ENCODE results near the gene PRKG1.

The PRKG1 gene

DNA sequence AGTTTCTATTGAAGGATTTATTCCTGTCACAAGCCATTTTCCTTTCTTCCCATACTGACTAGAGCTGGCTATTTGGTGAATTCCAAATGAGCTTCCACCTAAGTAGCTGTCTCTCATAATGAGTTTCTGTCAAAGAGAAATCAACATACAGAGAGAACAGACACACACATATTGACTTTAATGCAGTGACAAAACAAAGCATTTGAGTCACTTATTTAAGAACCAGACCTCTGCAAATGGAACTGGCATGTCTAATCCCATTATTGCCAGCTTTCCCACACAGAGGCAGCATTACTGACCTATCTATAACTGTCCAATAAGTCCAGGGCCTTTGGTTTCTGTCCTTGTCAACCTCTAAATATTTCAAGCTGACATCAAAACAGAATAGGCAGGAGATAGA lies 804.4 kb downstream of the PRKG1 start:
- FAIRE-seq (no peak), DNase-seq (ENCODE audit: insufficient read length) (no peak)
- TF ChIP-seq POLR2AphosphoS5 (IDR thresholded peaks at IDR 0.05; ENCODE audit: low read depth, low read length) (no peak), POLR2A (IDR thresholded peaks at IDR 0.05; ENCODE audit: low read depth, low read length) (no peak), TAF1 (IDR thresholded peaks at IDR 0.05; ENCODE audit: borderline replicate concordance, low read depth, low read length) (no peak)

- FAIRE-seq (peak; percentile 70), DNase-seq (ENCODE audit: insufficient read length) (no peak)
- no peak for TF ChIP-seq POLR2A (IDR thresholded peaks at IDR 0.05; ENCODE audit: low read depth, low read length)
- no peak for TF ChIP-seq POLR2AphosphoS5 (IDR thresholded peaks at IDR 0.05; ENCODE audit: low read depth, low read length)
- no peak for TF ChIP-seq TAF1 (IDR thresholded peaks at IDR 0.05; ENCODE audit: borderline replicate concordance, low read depth, low read length)
Measured at GRCh38 chr10:51879238-51879637, 805.0 kb downstream of the PRKG1 start.

DNA sequence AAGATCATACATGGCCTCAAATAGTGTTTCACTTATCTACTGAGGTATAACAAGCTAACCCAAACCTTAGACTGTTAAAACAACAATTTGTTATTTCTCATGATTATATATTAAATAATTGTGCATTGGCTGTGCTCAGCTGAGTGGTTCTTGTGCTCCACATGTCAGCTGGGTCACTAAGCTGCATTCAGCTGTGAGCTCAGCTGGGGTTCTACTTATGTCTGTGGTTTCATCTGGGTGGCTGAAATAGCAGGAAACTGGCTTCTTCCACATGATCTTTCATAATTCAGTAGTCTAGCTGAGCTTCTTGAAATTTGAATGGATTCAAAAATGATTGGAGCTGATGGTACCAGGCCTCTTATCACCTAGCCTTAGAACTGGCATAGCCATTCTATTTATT lies 806.9 kb downstream of the PRKG1 start:
- FAIRE-seq: no peak
- DNase-seq (ENCODE audit: insufficient read length): no peak
- TF ChIP-seq POLR2A (IDR thresholded peaks at IDR 0.05; ENCODE audit: low read depth, low read length): no peak
- TF ChIP-seq TAF1 (IDR thresholded peaks at IDR 0.05; ENCODE audit: borderline replicate concordance, low read depth, low read length): no peak
- no peak for TF ChIP-seq POLR2AphosphoS5 (IDR thresholded peaks at IDR 0.05; ENCODE audit: low read depth, low read length)

- TF ChIP-seq POLR2AphosphoS5 (IDR thresholded peaks at IDR 0.05; ENCODE audit: low read depth, low read length): no peak
- no peak for TF ChIP-seq POLR2A (IDR thresholded peaks at IDR 0.05; ENCODE audit: low read depth, low read length)
- TF ChIP-seq TAF1 (IDR thresholded peaks at IDR 0.05; ENCODE audit: borderline replicate concordance, low read depth, low read length): no peak
- DNase-seq (ENCODE audit: insufficient read length) (no peak), FAIRE-seq (no peak)
Measured at GRCh38 chr10:51886438-51887068, 812.3 kb downstream of the PRKG1 start.

DNA sequence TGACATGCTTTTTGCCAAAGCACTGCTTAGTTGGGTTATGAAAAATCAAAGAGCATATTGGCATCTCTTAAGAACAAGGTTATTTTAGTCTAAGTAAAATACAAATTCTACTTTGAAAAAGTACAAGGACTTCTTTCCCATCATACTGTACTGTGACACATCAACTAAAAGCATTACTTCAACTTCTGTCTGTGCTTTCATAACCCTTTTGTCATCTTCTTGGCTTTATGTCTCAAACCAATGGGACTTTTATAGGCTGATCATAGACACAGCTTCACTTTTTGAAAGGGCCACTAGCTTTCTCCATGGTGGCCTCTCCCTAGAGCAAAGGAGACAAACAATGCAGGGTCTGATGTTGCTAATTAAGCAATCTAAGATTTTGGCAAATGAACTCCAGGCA lies 814.0 kb downstream of the PRKG1 start:
- no peak for TF ChIP-seq POLR2AphosphoS5 (IDR thresholded peaks at IDR 0.05; ENCODE audit: low read depth, low read length)
- no peak for TF ChIP-seq POLR2A (IDR thresholded peaks at IDR 0.05; ENCODE audit: low read depth, low read length)
- no peak for TF ChIP-seq TAF1 (IDR thresholded peaks at IDR 0.05; ENCODE audit: borderline replicate concordance, low read depth, low read length)
- no peak for DNase-seq (ENCODE audit: insufficient read length)
- FAIRE-seq: no peak

GRCh38 chr10:51892313-51892712 lies 818.0 kb downstream of the PRKG1 start:
- DNase-seq (ENCODE audit: insufficient read length) (no peak), FAIRE-seq (no peak)
- no peak for TF ChIP-seq TAF1 (IDR thresholded peaks at IDR 0.05; ENCODE audit: borderline replicate concordance, low read depth, low read length)

- no peak for TF ChIP-seq POLR2A (IDR thresholded peaks at IDR 0.05; ENCODE audit: low read depth, low read length)
- TF ChIP-seq POLR2AphosphoS5 (IDR thresholded peaks at IDR 0.05; ENCODE audit: low read depth, low read length): no peak
- TF ChIP-seq TAF1 (IDR thresholded peaks at IDR 0.05; ENCODE audit: borderline replicate concordance, low read depth, low read length): no peak
- DNase-seq (ENCODE audit: insufficient read length): no peak
- FAIRE-seq: no peak
Measured at GRCh38 chr10:51892965-51893658, 818.8 kb downstream of the PRKG1 start.

DNA sequence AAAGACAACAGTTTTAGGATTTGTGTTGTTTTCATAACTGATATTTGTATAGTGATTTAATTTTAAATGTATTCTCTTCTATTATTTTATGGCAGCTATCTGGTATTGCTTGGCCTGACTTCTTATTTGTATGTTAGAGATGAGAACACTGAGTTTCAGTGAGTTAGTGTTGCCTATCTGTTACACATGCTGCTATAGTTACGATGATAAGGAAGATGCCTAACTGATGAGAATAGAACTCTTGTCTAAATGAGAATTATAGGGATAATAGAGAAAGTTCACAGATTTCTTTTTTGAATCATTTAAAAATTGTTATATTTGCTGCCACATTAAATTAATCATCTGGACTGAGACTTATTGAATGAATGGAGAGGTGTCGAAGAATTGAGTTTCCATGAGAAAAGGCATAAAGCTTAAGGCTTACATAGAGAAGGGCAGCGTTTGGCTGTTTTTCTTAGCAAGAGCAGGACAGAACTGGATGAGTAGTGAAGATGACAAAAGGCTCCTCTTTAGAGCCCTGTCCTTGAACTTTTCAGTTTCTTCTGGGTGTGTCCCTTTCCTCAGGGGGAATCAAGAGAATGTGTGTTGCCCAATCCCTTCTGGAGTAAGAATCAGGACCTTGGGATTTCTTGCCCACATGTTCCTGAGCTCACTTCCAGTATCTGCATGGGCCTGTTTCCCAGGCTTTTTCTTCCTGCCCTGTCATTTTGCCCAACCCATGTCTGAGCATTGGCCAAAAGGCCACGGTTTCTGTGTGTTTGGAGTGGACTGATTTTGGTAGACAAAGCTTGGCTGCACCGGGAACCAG lies 820.7 kb downstream of the PRKG1 start:
- TF ChIP-seq POLR2AphosphoS5 (IDR thresholded peaks at IDR 0.05; ENCODE audit: low read depth, low read length) (no peak), TAF1 (IDR thresholded peaks at IDR 0.05; ENCODE audit: borderline replicate concordance, low read depth, low read length) (no peak), POLR2A (IDR thresholded peaks at IDR 0.05; ENCODE audit: low read depth, low read length) (no peak)
- DNase-seq (ENCODE audit: insufficient read length) (no peak), FAIRE-seq (no peak)

GRCh38 chr10:51896849-51897248 lies 822.6 kb downstream of the PRKG1 start:
- DNase-seq (ENCODE audit: insufficient read length) (no peak), FAIRE-seq (no peak)
- TF ChIP-seq POLR2A (IDR thresholded peaks at IDR 0.05; ENCODE audit: low read depth, low read length): no peak
- no peak for TF ChIP-seq POLR2AphosphoS5 (IDR thresholded peaks at IDR 0.05; ENCODE audit: low read depth, low read length)
- no peak for TF ChIP-seq TAF1 (IDR thresholded peaks at IDR 0.05; ENCODE audit: borderline replicate concordance, low read depth, low read length)

- TF ChIP-seq TAF1 (IDR thresholded peaks at IDR 0.05; ENCODE audit: borderline replicate concordance, low read depth, low read length) (no peak), POLR2A (IDR thresholded peaks at IDR 0.05; ENCODE audit: low read depth, low read length) (no peak), POLR2AphosphoS5 (IDR thresholded peaks at IDR 0.05; ENCODE audit: low read depth, low read length) (no peak)
- no peak for FAIRE-seq
- no peak for DNase-seq (ENCODE audit: insufficient read length)
Measured at GRCh38 chr10:51897560-51897959, 823.3 kb downstream of the PRKG1 start.

DNA sequence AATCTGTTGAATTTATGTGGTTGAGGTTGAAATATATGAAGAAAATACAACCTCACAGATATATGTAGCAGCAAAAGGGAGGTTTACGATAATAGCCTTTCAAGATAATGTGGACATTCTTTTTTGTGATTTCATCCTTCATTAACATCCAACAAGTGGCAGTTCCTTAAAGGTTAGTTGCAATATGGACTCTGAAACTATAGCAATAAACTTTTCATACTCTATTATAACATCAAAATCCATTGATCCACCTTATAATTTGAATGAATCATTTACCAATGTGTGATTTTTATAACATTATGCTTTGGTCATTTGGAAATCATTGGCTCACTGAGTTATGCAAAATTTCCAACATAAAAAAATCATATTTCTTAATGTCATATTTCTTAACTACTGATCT lies 825.9 kb downstream of the PRKG1 start:
- DNase-seq (ENCODE audit: insufficient read length) (no peak), FAIRE-seq (no peak)
- no peak for TF ChIP-seq POLR2AphosphoS5 (IDR thresholded peaks at IDR 0.05; ENCODE audit: low read depth, low read length)
- TF ChIP-seq TAF1 (IDR thresholded peaks at IDR 0.05; ENCODE audit: borderline replicate concordance, low read depth, low read length): no peak
- no peak for TF ChIP-seq POLR2A (IDR thresholded peaks at IDR 0.05; ENCODE audit: low read depth, low read length)
